GM12878 (cell line): Measurements from ENCODE around the gene TNF. TPM values are rescaled to one million over a fixed set of nuclear protein-coding genes. Genes with fewer than 3 reads are reported as not detected.

ENCODE experiments used
- CTCF ChIP-seq, 3 experiments: IDR thresholded peaks in 2 of 3; conservative IDR thresholded peaks in 1 of 3; 2 replicates each; pipeline ENCODE4 v1.5.1; 2011; ENCODE audit warnings: low read depth in 3 of 3, low read length in 3 of 3, mild to moderate bottlenecking in 3 of 3, control low read depth in 2 of 3, moderate library complexity in 2 of 3, inconsistent platforms in 1 of 3, mixed read lengths in 1 of 3; ENCODE audit not compliant: control insufficient read depth in 2 of 3, insufficient read depth in 1 of 3; ENCODE audit errors: extremely low read depth in 1 of 3
- EGR1 ChIP-seq, 2 experiments: IDR thresholded peaks; 1 replicate in 1 of 2; 2 replicates in 1 of 2; pipeline ENCODE4 v1.6.1; 2011 to 2012; ENCODE audit warnings: low read depth in 2 of 2, low read length in 2 of 2, borderline replicate concordance in 1 of 2, mild to moderate bottlenecking in 1 of 2, moderate library complexity in 1 of 2
- MTA2 ChIP-seq: fragments of 450-650 bp; IDR thresholded peaks from 2 replicates; pipeline ENCODE4 v1.6.1; 2016; ENCODE audit warnings: low read depth, mild to moderate bottlenecking, moderate library complexity
- NRF1 ChIP-seq: conservative IDR thresholded peaks from 2 replicates; pipeline ENCODE4 v1.6.1; 2011; ENCODE audit warnings: mild to moderate bottlenecking, low read depth, low read length, improper control_type of control experiment
- POLR2A ChIP-seq: IDR thresholded peaks from 2 replicates; pipeline ENCODE4 v1.6.1; 2011; ENCODE audit warnings: low read depth, mild to moderate bottlenecking, low read length
- RELB ChIP-seq: fragments of 450-650 bp; IDR thresholded peaks from 2 replicates; pipeline ENCODE4 v1.6.1; 2017; ENCODE audit warnings: low read depth, mild to moderate bottlenecking, moderate library complexity
- STAT3 ChIP-seq: IDR thresholded peaks from 2 replicates; pipeline ENCODE4 v1.6.1; 2011; ENCODE audit warnings: low read depth, low read length, improper control_type of control experiment
- ZBTB11 ChIP-seq: fragments of 450-650 bp; formaldehyde crosslinking; IDR thresholded peaks from 2 replicates; pipeline ENCODE4 v1.5.0; 2022; ENCODE audit warnings: mild to moderate bottlenecking, missing genetic modification characterization
- ZBTB33 ChIP-seq: fragments of 450-650 bp; IDR thresholded peaks from 2 replicates; pipeline ENCODE4 v1.6.1; 2017; ENCODE audit warnings: mild to moderate bottlenecking
- polyA plus RNA-seq, 11 experiments: library from polyadenylated mRNA; depleted of rRNA in 4 of 11; unstranded in 6 of 11; stranded (reverse) in 5 of 11; fragments of >200 nt; fragmentation: Nextera tagmentation in 4 of 11; fragmentation: Illumina TruSeq in 1 of 11; extraction: Ambion mirVana in 4 of 11; extraction: Trizol in 1 of 11; gene quantifications; 1 replicate in 1 of 11; 2 replicates in 10 of 11; pipeline versions ENCODE4 v1.2.1 to v1.2.3, GENCODE V29; 2011 to 2016; ENCODE audit warnings: inconsistent platforms in 2 of 11, missing spikeins in 2 of 11, low read depth in 1 of 11
- total RNA-seq, 4 experiments: library from RNA; depleted of rRNA in 3 of 4; stranded (reverse); fragments of >200 nt in 3 of 4; fragmentation: Illumina TruSeq in 1 of 4; extraction: Trizol in 1 of 4; gene quantifications; 2 replicates each; pipeline versions ENCODE4 v1.2.1 to v1.2.3, GENCODE V29; 2013 to 2021

The TNF gene
- total and polyA plus RNA-seq, 10 of the 15 experiments (the other 5 are each of a cell fraction or from before 2014, with no cell fraction given), result 18.0 to 94.8 (median 61.9) TPM

GRCh38 chr6:31574106-31575061 lies 981 bp upstream of the TNF start (continued):
- TF ChIP-seq MTA2 (no peak), POLR2A (peak; percentile 9; the same call in 1 of the 2 replicates), CTCF (IDR thresholded peaks at IDR 0.05 in 2 of 3, conservative IDR thresholded peaks at IDR 0.05 in 1 of 3; ENCODE audit: control insufficient read depth in 2 of 3, extremely low read depth in 1 of 3, insufficient read depth in 1 of 3, low read depth in 3 of 3, low read length in 3 of 3) (peak in 2 of 3 experiments; percentile 20 to 28; a peak in 3 of 6 replicates), NRF1 (no peak), RELB (no peak), EGR1 (IDR thresholded peaks at IDR 0.05; ENCODE audit: borderline replicate concordance in 1 of 2, low read depth in 2 of 2, low read length in 2 of 2) (no peak), ZBTB33 (no peak), ZBTB11 (no peak), STAT3 (no peak)
